ENCODE results near the gene SRSF2.
"Not testable (repeated sequence)": the region's sequence is repeated elsewhere in the genome, so short reads cannot be mapped to it uniquely, and the experiment has no call there.

Gene SRSF2

DNA sequence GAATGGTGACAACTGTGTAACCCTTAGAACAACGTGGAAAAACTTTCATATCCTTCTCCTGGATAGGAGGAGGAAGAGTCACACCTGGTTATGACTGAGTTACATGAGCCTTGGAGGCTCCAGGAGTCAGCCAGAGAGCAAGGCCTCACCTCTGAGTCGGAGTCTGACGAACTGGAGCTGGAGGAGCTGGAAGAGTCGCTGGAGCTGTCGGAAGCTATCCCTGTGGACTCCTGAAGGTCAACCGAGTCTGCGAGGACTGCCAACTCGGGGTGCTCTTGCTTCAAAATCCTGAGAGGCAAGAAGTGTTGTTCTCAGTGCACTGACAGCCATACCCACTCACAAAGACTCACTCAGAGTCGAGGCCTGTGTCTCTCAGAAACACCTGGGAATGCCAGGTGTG, 16.9 kb downstream of the SRSF2 start:
- no peak for DNase-seq

DNA sequence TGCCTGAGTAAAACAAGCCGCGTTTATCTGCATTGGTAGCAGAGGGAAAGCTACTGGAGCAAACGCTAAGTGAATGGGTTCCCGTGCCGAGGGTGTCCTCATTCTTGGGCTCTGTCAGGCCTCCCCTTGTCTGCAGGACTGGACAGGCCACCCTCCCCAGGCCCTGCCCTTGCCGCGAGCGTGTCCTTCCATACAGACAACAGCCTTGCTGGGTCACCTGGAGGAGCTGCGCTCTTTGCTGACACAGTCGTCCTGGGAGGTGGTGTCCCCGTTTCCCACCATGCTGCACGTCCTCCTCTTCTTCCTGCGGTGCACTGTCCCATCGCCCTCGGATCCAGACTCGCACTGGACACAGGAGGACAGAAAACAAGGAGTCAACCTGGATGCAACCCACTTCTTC, 18.6 kb downstream of the SRSF2 start:
- no peak for DNase-seq

- no peak for DNase-seq
Observed at GRCh38 chr17:76716839-76717215, 20.3 kb downstream of the SRSF2 start.

DNA sequence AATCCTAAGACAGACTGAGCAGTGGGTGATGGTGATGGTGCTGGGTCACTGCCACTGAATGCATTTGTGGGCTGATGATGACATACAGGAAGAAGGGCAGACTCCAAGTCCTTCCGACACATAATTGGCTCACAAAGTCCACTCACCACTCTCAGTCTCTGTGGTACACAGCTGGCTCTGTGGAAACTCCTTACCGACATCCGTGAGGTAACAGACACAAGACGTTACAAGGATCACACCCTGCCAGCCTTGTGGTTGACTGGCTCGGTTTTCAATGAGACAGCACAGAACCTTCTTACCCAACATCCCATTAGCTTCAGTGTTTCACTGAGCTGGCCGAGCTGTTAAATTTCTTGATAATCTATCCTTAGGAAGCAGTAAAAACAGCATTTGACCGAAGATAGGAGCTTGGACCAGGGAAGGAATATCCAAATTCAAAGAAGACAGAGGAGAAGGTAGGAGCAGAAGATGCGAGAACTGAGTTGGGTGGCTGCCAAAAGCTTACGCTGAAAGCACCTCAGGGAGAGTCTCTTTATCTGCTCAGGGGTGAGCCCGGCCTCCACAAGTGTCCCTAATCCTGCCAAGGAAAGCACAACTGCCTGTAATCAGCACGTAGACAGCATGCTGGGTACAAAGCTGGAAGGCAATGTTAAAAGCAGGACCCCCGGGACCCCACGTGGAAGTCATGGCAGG, 20.8 kb downstream of the SRSF2 start:
- DNase-seq = peak; percentile 58

DNA sequence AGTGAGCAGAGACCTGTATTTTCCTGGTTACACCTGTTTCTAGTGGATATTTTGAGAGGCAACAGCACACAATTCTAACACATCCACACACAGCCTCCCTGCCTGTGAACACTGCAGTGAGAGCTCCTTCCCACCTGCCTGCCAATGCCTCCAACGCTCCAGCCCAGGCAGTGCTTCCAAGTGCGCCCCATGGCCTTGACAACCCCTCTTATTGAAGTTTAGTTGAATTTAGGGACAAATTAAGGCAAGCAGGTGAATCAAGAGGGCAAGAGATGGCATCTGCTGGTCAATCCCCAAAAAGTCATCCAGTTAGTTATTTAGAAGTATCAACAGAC, 21.7 kb downstream of the SRSF2 start:
- no peak for DNase-seq

- DNase-seq = peak; percentile 73
Observed at GRCh38 chr17:76714822-76715495, 22.2 kb downstream of the SRSF2 start.

DNA sequence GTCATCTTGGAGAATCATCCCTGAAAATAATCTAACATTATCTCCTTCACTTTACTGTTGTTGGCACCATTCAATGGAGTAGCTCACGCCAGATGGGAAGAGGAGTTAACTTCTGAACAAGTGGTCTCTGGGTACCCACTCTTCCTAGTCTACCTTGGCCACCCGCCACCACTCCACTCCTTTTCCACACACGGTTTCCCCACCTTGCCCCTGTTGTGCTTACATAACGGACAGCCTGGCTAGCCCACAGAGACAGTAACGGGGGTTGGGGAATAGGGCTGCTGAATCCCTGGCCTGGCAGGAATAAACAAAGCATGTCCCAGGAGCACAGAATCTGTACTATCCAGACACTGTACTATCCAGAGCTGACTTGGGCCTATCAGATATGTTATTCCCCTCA, 22.8 kb downstream of the SRSF2 start:
- DNase-seq = no peak

GRCh38 chr17:76713765-76714164, 23.4 kb downstream of the SRSF2 start:
- no peak for DNase-seq

- not testable (repeated sequence) for DNase-seq
Observed at GRCh38 chr17:76712321-76712720, 24.8 kb downstream of the SRSF2 start.

GRCh38 chr17:76710863-76711611, 26.1 kb downstream of the SRSF2 start, which contains the start of gene MXRA7:
MXRA7 (minus strand) TSS chr17:76710965; CDS start chr17:76710946, 19 bp downstream.
- DNase-seq = peak; percentile 44

DNA sequence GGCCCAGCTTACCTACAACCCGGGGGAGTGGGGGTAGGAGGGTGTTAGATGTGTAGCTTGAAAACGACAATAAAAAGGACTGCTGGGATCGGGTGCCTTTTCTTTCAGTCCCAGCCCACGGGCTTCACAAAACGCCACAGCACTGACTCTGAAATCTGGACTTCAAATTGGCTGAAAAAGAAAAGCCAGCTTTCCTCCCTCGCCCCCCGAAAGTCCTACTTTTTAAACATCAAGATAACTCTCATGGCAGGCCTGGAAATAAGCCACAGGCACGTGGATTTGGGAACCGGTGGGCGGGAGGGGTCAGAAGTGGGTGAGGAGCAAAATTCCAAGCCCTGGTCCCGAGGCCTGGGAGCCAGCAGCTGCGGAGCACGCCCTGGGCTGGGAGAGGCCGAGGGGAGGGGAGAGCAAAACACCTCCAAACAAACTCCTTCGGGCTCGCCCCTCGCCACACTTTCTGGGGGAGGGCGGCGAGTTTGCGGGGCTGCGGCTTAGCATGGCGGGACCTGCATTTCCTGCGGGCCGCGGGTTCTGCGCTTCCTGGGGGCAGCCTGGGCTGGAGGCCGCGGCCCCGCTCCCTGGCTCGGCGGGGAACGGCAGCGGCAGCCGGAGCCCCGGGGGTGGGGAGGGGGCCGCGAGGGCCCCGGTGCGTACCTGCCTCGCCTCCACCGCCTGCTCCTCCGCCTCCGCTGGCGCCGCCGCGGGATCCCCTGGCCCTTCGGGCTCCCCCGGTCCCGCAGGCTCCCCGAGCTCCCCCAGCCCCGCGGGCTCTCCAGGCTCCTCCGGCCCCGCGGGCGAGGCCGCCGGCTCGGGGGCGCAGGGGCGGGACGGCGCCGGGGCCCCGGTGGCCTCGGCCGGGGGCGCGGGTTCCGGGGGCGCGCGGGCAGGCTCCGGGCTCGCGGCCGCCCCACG, 26.9 kb downstream of the SRSF2 start:
- DNase-seq = not testable (repeated sequence)

- no peak for DNase-seq
Observed at GRCh38 chr17:76709077-76709950, 27.8 kb downstream of the SRSF2 start.

GRCh38 chr17:76707985-76708807, 28.9 kb downstream of the SRSF2 start:
- no peak for DNase-seq

DNA sequence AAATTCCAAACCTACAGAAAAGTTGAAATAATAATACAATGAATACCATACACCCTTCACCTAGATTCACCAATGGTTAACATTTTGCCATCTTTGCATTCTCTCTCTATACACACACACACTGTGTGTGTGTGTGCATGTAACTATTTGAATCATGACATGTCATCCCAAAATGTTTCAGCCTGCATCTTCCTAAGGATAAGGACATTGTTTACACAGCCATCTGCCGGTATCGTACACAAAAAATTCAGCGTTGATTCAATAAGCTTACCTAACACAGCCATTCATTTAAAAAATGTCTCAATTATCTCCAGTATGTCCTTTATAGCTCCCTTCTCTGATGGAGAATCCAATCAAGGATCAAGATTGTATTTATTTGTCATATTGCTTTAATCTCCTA, 30.3 kb downstream of the SRSF2 start:
- no peak for DNase-seq

DNA sequence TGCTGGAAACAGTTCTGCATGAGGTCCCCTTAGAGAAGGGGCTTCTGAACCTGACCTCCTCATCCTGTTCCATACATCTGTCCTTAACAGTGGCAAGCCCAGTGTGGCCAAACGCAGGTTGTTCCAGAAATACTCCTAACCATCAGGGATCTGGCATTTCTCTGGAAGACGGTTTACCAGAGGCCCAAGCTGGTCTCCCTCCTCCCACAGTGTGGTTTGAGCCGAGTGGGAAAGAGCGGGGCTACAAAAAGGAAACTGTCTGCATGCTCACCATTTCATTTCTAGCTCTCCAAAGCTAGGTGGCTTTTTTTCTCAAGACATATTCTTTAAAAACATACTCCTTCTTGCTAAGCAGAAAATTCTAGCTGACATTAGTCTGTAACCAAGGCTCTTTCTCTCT, 32.3 kb downstream of the SRSF2 start:
- no peak for DNase-seq

DNA sequence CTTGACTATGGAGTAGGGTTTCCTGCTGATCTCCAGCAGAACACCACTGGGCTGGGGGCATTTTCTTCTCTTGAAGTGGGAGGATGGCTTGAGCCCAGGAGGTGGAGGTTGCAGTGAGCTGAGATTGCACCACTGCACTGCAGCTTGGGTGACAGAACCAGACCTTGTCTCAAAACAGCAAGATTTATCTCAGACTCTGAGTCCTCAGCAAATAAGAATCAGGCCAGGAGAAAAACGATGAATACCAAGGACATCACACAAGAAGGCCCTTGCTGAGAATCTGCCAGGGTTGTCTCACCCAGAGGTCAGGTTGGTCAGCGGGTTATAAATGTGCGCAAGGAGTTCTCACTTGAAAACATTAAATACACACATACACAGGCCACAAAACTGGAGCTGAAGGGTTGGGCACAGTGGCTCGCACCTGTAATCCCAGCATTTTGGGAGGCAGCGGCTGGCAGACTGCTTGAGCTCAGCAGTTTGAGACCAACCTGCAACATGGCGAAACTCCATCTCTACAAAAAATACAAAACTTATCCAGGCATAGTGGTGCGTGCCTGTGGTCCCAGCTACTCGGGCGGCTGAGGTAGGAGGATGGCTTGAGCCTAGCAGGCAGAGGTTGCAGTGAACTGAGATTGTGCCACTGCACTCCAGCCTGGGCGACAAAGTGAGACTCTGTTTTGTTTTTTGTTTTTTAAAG, 34.0 kb downstream of the SRSF2 start:
- DNase-seq = no peak

DNA sequence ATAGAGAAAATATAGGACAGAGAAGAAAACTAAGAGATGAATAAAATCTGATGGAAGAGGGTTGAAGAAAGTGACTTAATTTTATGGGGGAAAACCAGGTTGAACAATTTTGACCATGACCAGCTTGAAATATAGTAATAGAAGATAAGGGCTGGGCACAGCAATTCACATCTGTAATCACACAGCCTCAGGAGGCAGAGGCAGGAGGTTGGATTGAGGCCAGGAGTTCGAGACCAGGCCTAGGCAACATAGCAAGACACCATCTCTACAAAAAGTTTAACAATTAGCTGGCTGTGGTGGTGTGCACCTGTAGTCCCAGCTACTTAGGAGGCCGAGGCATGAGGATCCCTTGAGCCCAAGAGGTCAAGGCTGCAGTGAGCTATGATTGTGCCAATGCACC, 35.1 kb downstream of the SRSF2 start:
- no peak for DNase-seq

DNA sequence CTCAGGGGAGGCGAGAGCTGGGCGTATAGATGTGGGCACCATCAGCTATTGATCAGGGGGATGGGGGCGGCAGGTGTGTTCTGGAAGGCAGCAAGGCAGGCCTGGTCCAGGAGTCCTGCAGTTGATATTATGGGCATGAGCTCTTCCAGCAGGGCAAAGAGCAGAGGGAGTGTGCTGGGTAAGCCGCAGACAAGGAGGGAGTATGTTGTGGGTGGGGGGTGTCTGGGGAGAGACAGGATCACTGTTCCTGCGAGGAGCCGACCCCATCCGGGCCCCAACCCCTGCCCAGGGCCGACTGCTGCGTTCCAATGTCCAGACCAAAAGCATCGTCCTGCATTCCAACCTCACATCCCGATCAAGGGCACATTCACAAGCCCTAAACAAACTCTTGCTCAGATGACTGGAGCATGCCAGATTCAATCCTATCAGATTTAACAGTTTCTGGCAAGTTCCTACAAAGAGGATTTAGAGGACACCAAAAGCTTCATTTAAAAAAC, 35.6 kb downstream of the SRSF2 start:
- no peak for DNase-seq

GRCh38 chr17:76700617-76701470, 36.3 kb downstream of the SRSF2 start:
- no peak for DNase-seq

Measured in activated CD4-positive, alpha-beta T cell treated with anti-CD3 and anti-CD28 coated beads, Interleukin-10, Interleukin-2, amounts not matched to agents 100 ng/mL and 50 ng/mL, durations not matched to agents 16 hours and 8 hours (primary cell).